Endothelial cell of umbilical vein (primary cell): Measurements from ENCODE around the gene PGP. TPM values are rescaled to one million over a fixed set of nuclear protein-coding genes. Genes with fewer than 3 reads are reported as not detected.

Experiments used
- BruUV-seq: library from RNA; stranded (reverse); fragments of 400-500 nt; replicated peaks from 2 replicates; lab custom pipeline; 2021; lab: Mats Ljungman, UMichigan
- CTCF ChIA-PET: fragments of 300-600, 350-600 bp; sonication (Branson Sonifier 250); formaldehyde crosslinking; loops from one replicate; lab custom pipeline; 2021; ENCODE audit warnings: antibody characterized with exemption, inconsistent platforms; lab: Charles Lee
- POLR2A ChIA-PET: fragments of 300-600, 350-600 bp; sonication (Branson Sonifier 250); formaldehyde crosslinking; loops from one replicate; lab custom pipeline; 2021; ENCODE audit warnings: antibody characterized with exemption, inconsistent platforms; lab: Charles Lee
- DNase-seq: peaks from one replicate; pipeline ENCODE4 v3.0.0-alpha.2; 2011; ENCODE audit warnings: low read depth, low spot score
- FAIRE-seq: peaks from 2 replicates; lab custom pipeline; 2011; peaks lifted over from hg19 to GRCh38; lab: Jason Lieb, UNC
- H2AFZ ChIP-seq: 2 replicates; pipeline ENCODE4 v1.6.0; 2012; ENCODE audit warnings: low read depth, low read length, control low read depth, inconsistent platforms
- H3K27ac ChIP-seq: 2 replicates; pipeline ENCODE4 v1.5.1; 2011; ENCODE audit warnings: low read depth, mild to moderate bottlenecking, control low read depth, low read length, moderate library complexity; ENCODE audit not compliant: insufficient read depth
- H3K27me3 ChIP-seq, 2 experiments: 2 replicates each; pipeline versions ENCODE4 v1.6.0 to v1.6.1; 2011; ENCODE audit warnings: low read length in 2 of 2, mixed read lengths in 1 of 2; ENCODE audit not compliant: control insufficient read depth in 2 of 2, insufficient read depth in 2 of 2
- H3K36me3 ChIP-seq, 2 experiments: 2 replicates in 1 of 2; 3 replicates in 1 of 2; pipeline ENCODE4 v1.5.1; 2011; ENCODE audit warnings: low read length in 2 of 2, mild to moderate bottlenecking in 1 of 2, moderate library complexity in 1 of 2; ENCODE audit not compliant: control insufficient read depth in 2 of 2, insufficient read depth in 2 of 2; ENCODE audit errors: extremely low read depth in 1 of 2
- H3K4me1 ChIP-seq: 3 replicates; pipeline ENCODE4 v1.5.1; 2011; ENCODE audit warnings: mild to moderate bottlenecking, low read length; ENCODE audit not compliant: control insufficient read depth, insufficient read depth; ENCODE audit errors: extremely low read depth
- H3K4me2 ChIP-seq: 2 replicates; pipeline ENCODE4 v1.6.1; 2011; ENCODE audit warnings: low read length, control low read depth, mixed read lengths; ENCODE audit not compliant: insufficient read depth
- H3K4me3 ChIP-seq, 3 experiments: fragments of 200-600 bp in 1 of 3; sonication (generic), shearing (Covaris generic) in 1 of 3; replicated peaks in 1 of 3; 2 replicates each; pipeline ENCODE4 v1.5.1; 2011 to 2016; ENCODE audit warnings: control low read depth in 3 of 3, low read length in 3 of 3, mild to moderate bottlenecking in 2 of 3, inconsistent platforms in 1 of 3, low read depth in 1 of 3, moderate library complexity in 1 of 3; ENCODE audit not compliant: insufficient read depth in 1 of 3
- H3K79me2 ChIP-seq: 2 replicates; pipeline ENCODE4 v1.6.0; 2012; ENCODE audit warnings: low read length, inconsistent platforms; ENCODE audit not compliant: control insufficient read depth, insufficient read depth
- H3K9ac ChIP-seq: replicated peaks from 2 replicates; pipeline ENCODE3; 2011; ENCODE audit warnings: low read length, control low read depth; ENCODE audit not compliant: insufficient read depth; ENCODE audit errors: extremely low read depth
- H3K9me1 ChIP-seq: replicated peaks from 3 replicates; pipeline ENCODE4 v1.6.0; 2011; ENCODE audit warnings: mild to moderate bottlenecking, low read length; ENCODE audit not compliant: control insufficient read depth, insufficient read depth; ENCODE audit errors: extremely low read depth
- H3K9me3 ChIP-seq: replicated peaks from 2 replicates; pipeline ENCODE4 v1.5.1; 2012; ENCODE audit warnings: low read length, inconsistent platforms; ENCODE audit not compliant: control insufficient read depth, insufficient read depth
- H4K20me1 ChIP-seq: replicated peaks from 2 replicates; pipeline ENCODE3; 2011; ENCODE audit warnings: mild to moderate bottlenecking, low read length; ENCODE audit not compliant: control insufficient read depth, insufficient read depth; ENCODE audit errors: extremely low read depth
- EZH2 ChIP-seq: IDR thresholded peaks from 2 replicates; pipeline ENCODE4 v1.6.1; 2012; ENCODE audit warnings: borderline replicate concordance, low read depth, mild to moderate bottlenecking, moderate library complexity, low read length, inconsistent platforms; ENCODE audit not compliant: severe bottlenecking
- FOS ChIP-seq: IDR thresholded peaks from 2 replicates; pipeline ENCODE4 v1.6.1; 2011; ENCODE audit warnings: mild to moderate bottlenecking, low read length, moderate library complexity, borderline replicate concordance; ENCODE audit not compliant: insufficient read depth
- GATA2 ChIP-seq: IDR thresholded peaks from 2 replicates; pipeline ENCODE4 v1.7.0; 2011; ENCODE audit warnings: low read depth, mild to moderate bottlenecking, moderate library complexity, mixed read lengths, low read length; ENCODE audit not compliant: insufficient read length, insufficient read depth
- JUN ChIP-seq: IDR thresholded peaks from 2 replicates; pipeline ENCODE4 v1.6.1; 2011; ENCODE audit warnings: borderline replicate concordance, low read depth; ENCODE audit not compliant: insufficient read length, insufficient read depth
- MYC ChIP-seq: IDR thresholded peaks from one replicate; pipeline ENCODE4 v1.6.1; 2011; ENCODE audit warnings: mild to moderate bottlenecking, low read depth, low read length
- POLR2A ChIP-seq: IDR thresholded peaks from 2 replicates; pipeline ENCODE4 v1.6.1; 2012; ENCODE audit warnings: low read depth, mild to moderate bottlenecking, control low read depth, low read length
- POLR2AphosphoS5 ChIP-seq: IDR thresholded peaks from 2 replicates; pipeline ENCODE4 v1.6.1; 2012; ENCODE audit warnings: low read depth, mild to moderate bottlenecking, control low read depth, low read length, moderate library complexity; ENCODE audit not compliant: insufficient read depth
- dilution Hi-C: fragments of 300-500 bp; cut with MboI; formaldehyde crosslinking; loops from one replicate; pipeline ENCODE4 v1.15.0; 2019; ENCODE audit warnings: low sequenced_read_pairs; ENCODE audit not compliant: extremely low pct_ligation_motif_present
- intact Hi-C: fragments of 100-400 bp; cut with micrococcal nuclease; formaldehyde crosslinking; loops from one replicate; pipeline ENCODE4 v1.10.0; 2022
- polyA plus RNA-seq, 4 experiments: library from polyadenylated mRNA; depleted of rRNA in 3 of 4; stranded (reverse) in 3 of 4; unstranded in 1 of 4; fragments of >200 nt; gene quantifications; 2 replicates each; pipeline versions ENCODE4 v1.2.1 to v1.2.3, GENCODE V29; 2011 to 2012; ENCODE audit warnings: missing spikeins in 1 of 4
- total RNA-seq: library from RNA; stranded (reverse); gene quantifications from 2 replicates; pipeline ENCODE4 v1.2.3, GENCODE V29; 2021
- TF ChIP-seq, protein P1 (sequence below): IDR thresholded peaks from 2 replicates; pipeline ENCODE4 v1.6.1; 2011; ENCODE audit not compliant: insufficient read depth, insufficient read length
- TF ChIP-seq, protein P2 (sequence below), 2 donors: IDR thresholded peaks; 1 replicate in 1 of 2; 2 replicates in 1 of 2; pipeline ENCODE4 v1.5.1; 2011; ENCODE audit warnings: low read length in 2 of 2, mild to moderate bottlenecking in 2 of 2, moderate library complexity in 2 of 2, control low read depth in 1 of 2, inconsistent platforms in 1 of 2, low read depth in 1 of 2; ENCODE audit not compliant: insufficient read depth in 1 of 2; ENCODE audit errors: extremely low read depth in 1 of 2

Gene PGP
- total and polyA plus RNA-seq, 2 donors (not counting 3 experiments of a cell fraction or from before 2014, with no cell fraction given), result 28.5 to 29.6 TPM

DNA sequence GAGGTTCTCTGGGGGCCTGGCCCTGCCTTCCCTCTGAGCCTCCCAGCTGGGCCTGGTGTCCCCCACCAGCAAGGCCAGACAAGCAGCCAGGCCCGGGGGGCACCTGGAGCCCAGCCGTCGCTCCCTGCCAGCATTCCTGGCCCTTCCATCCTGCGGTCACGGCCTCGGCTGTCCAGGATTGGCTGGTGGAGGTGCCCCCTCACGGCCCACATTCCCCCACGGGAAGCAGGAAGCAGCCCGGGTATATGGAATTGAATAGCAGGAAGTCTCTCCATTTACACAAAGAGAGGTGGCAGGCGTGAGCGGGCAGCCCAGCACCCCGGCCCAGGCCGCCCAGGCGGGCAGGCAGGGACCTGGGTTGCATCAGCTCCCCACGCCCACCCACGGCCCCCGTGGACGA lies 44.6 kb downstream of the PGP start:
- DNase-seq (peak; percentile 95), FAIRE-seq (peak; percentile 99)
- peak overlapping the region; percentile 65 for H3K4me2 ChIP-seq
- H3K4me1 ChIP-seq, result peaks cover 24% of the 10 kb centered on the region
- H3K4me3 ChIP-seq, result peak overlapping the region; percentile 40 to 71 (median 57)
- no peaks in the 10 kb centered on the region for H3K9me1 ChIP-seq
- no peaks in the 10 kb centered on the region for H3K27me3 ChIP-seq
- ChIA-PET CTCF (interaction anchor here (1.4 to 2.2 kb wide), 4 partner anchors 11 to 82 kb away, joined by 5 to 14 read pairs (median 9); partner anchors contain the start of genes ECI1 and TRAF7), POLR2A (interaction anchor here (0.5 to 2.2 kb wide), 5 partner anchors 11 to 28 kb away, joined by 3 to 32 read pairs (median 4); partner anchors contain the start of gene TRAF7)
- H4K20me1 ChIP-seq, result no peaks in the 10 kb centered on the region
- H3K9ac ChIP-seq, result peak overlapping the region; percentile 91
- H3K9me3 ChIP-seq, result no peaks in the 10 kb centered on the region
- TF ChIP-seq, protein P1, sequence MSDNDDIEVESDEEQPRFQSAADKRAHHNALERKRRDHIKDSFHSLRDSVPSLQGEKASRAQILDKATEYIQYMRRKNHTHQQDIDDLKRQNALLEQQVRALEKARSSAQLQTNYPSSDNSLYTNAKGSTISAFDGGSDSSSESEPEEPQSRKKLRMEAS, result peak; percentile 8
- TF ChIP-seq JUN (no peak), GATA2 (no peak), EZH2 (no peak), FOS (no peak), MYC (no peak), POLR2AphosphoS5 (peak; percentile 96), POLR2A (peak; percentile 91)
- TF ChIP-seq, protein P2, sequence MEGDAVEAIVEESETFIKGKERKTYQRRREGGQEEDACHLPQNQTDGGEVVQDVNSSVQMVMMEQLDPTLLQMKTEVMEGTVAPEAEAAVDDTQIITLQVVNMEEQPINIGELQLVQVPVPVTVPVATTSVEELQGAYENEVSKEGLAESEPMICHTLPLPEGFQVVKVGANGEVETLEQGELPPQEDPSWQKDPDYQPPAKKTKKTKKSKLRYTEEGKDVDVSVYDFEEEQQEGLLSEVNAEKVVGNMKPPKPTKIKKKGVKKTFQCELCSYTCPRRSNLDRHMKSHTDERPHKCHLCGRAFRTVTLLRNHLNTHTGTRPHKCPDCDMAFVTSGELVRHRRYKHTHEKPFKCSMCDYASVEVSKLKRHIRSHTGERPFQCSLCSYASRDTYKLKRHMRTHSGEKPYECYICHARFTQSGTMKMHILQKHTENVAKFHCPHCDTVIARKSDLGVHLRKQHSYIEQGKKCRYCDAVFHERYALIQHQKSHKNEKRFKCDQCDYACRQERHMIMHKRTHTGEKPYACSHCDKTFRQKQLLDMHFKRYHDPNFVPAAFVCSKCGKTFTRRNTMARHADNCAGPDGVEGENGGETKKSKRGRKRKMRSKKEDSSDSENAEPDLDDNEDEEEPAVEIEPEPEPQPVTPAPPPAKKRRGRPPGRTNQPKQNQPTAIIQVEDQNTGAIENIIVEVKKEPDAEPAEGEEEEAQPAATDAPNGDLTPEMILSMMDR (IDR thresholded peaks at IDR 0.05; ENCODE audit: extremely low read depth in 1 of 2, insufficient read depth in 1 of 2, low read depth in 1 of 2, low read length in 2 of 2), result peak in 1 of 2 donors; percentile 2
- intact Hi-C loops, result loop anchor here (1.0 to 2.0 kb wide), 3 partner anchors 15 to 81 kb away; partner anchors contain the start of genes E4F1, ECI1 and TRAF7
- no peak overlapping the region for H2AFZ ChIP-seq
- H3K27ac ChIP-seq, result peak overlapping the region; percentile 99
- dilution Hi-C loops, result loop anchor here (25.0 kb wide), 1 partner anchor 133 kb away; the partner anchor contains the start of genes NHERF2, NTHL1 and TSC2
- H3K36me3 ChIP-seq, result peaks cover 17 to 55% of the 10 kb centered on the region in 2 experiments
- no TSS peak for BruUV-seq
- H3K79me2 ChIP-seq, result peaks cover 52% of the 10 kb centered on the region
